KMS-11 (cell line): ENCODE measurements around the gene FRY.

ENCODE experiments used
- H2AFZ ChIP-seq: fragments of 200-600 bp; sonication (generic); 2 replicates; pipeline ENCODE4 v1.6.1; 2016; ENCODE audit warnings: antibody characterized with exemption, mixed run types, low read depth
- H3K27ac ChIP-seq: fragments of 200-600 bp; sonication (generic); 2 replicates; pipeline ENCODE4 v1.6.1; 2016; ENCODE audit warnings: mild to moderate bottlenecking, mixed run types
- H3K27me3 ChIP-seq: fragments of 200-600 bp; sonication (generic); 2 replicates; pipeline ENCODE4 v1.6.1; 2017; ENCODE audit warnings: mild to moderate bottlenecking, low read depth, mixed run types, moderate library complexity; ENCODE audit not compliant: insufficient read depth
- H3K36me3 ChIP-seq: fragments of 200-600 bp; sonication (generic); 2 replicates; pipeline ENCODE4 v1.6.1; 2017; ENCODE audit warnings: mild to moderate bottlenecking, mixed run types; ENCODE audit not compliant: insufficient read depth
- H3K4me1 ChIP-seq: fragments of 200-600 bp; sonication (generic); 2 replicates; pipeline ENCODE4 v1.6.1; 2016; ENCODE audit warnings: mild to moderate bottlenecking, low read depth, mixed run types; ENCODE audit not compliant: poor library complexity, severe bottlenecking
- H3K4me2 ChIP-seq: fragments of 200-600 bp; sonication (generic); 2 replicates; pipeline ENCODE4 v1.7.0; 2016; ENCODE audit warnings: mild to moderate bottlenecking, mixed run types
- H3K4me3 ChIP-seq: fragments of 200-600 bp; sonication (generic); IDR thresholded peaks from 2 replicates; pipeline ENCODE4 v1.6.1; 2017; ENCODE audit warnings: low read depth, low read length, mixed read lengths; ENCODE audit not compliant: insufficient read depth
- H3K79me2 ChIP-seq: fragments of 200-600 bp; sonication (generic); 2 replicates; pipeline ENCODE4 v1.6.1; 2016; ENCODE audit warnings: low read depth, mixed run types; ENCODE audit not compliant: insufficient read depth
- H3K9ac ChIP-seq: fragments of 200-600 bp; sonication (generic); 2 replicates; pipeline ENCODE4 v1.6.1; 2016; ENCODE audit warnings: mild to moderate bottlenecking, mixed run types
- H4K20me1 ChIP-seq: fragments of 200-600 bp; sonication (generic); 2 replicates; pipeline ENCODE4 v1.6.1; 2016; ENCODE audit warnings: mild to moderate bottlenecking, mixed run types; ENCODE audit not compliant: insufficient read depth
- TF ChIP-seq, protein P1 (sequence below): fragments of 200-600 bp; sonication (generic); conservative IDR thresholded peaks from 2 replicates; pipeline ENCODE4 v1.6.1; 2017; ENCODE audit warnings: low read depth, mild to moderate bottlenecking, antibody characterized with exemption, low read length, moderate library complexity, mixed read lengths

Gene FRY

GRCh38 chr13:32175307-32175706, 143.7 kb downstream of the FRY start:
- TF ChIP-seq, protein P1, sequence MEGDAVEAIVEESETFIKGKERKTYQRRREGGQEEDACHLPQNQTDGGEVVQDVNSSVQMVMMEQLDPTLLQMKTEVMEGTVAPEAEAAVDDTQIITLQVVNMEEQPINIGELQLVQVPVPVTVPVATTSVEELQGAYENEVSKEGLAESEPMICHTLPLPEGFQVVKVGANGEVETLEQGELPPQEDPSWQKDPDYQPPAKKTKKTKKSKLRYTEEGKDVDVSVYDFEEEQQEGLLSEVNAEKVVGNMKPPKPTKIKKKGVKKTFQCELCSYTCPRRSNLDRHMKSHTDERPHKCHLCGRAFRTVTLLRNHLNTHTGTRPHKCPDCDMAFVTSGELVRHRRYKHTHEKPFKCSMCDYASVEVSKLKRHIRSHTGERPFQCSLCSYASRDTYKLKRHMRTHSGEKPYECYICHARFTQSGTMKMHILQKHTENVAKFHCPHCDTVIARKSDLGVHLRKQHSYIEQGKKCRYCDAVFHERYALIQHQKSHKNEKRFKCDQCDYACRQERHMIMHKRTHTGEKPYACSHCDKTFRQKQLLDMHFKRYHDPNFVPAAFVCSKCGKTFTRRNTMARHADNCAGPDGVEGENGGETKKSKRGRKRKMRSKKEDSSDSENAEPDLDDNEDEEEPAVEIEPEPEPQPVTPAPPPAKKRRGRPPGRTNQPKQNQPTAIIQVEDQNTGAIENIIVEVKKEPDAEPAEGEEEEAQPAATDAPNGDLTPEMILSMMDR, result no peak
- no peaks in the 10 kb centered on the region for H3K36me3 ChIP-seq

GRCh38 chr13:32175943-32176342, 144.4 kb downstream of the FRY start:
- TF ChIP-seq, protein P1, result no peak
- H2AFZ ChIP-seq, result no peak overlapping the region
- H3K4me3 ChIP-seq, result no peak overlapping the region
- no peaks in the 10 kb centered on the region for H3K4me1 ChIP-seq
- no peak overlapping the region for H3K9ac ChIP-seq
- no peaks in the 10 kb centered on the region for H3K36me3 ChIP-seq
- no peak overlapping the region for H3K4me2 ChIP-seq
- no peaks in the 10 kb centered on the region for H3K79me2 ChIP-seq
- H4K20me1 ChIP-seq, result no peaks in the 10 kb centered on the region
- H3K27ac ChIP-seq, result no peak overlapping the region
- no peaks in the 10 kb centered on the region for H3K27me3 ChIP-seq

More at GRCh38 chr13:32175307-32175706, 143.7 kb downstream of the FRY start:
- Histone ChIP-seq H3K79me2 (no peaks in the 10 kb centered on the region), H3K27me3 (no peaks in the 10 kb centered on the region), H3K9ac (no peak overlapping the region), H3K4me1 (no peaks in the 10 kb centered on the region), H3K4me3 (no peak overlapping the region), H2AFZ (no peak overlapping the region), H3K4me2 (no peak overlapping the region), H3K27ac (no peak overlapping the region), H4K20me1 (no peaks in the 10 kb centered on the region)

DNA sequence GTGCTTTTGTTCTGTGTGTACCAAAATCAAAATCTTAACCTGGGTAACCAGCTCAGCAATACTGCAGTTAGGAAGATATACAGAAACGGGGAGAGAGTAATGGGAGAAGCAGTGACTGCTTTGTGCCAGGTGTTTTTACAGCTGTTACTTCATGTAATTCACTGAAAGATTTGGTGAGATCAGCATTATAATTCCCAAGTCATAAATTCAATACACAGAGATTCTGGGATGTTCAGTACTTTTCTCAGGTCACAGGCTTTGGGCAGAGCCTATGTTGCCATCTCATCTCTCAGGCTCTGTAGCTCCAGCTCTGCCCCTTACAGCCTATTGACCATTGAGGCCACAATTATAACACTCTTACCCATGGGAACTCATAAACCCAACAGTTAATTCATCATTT, 145.1 kb downstream of the FRY start:
- H3K4me1 ChIP-seq, result no peaks in the 10 kb centered on the region
- no peak overlapping the region for H3K27ac ChIP-seq
- no peaks in the 10 kb centered on the region for H3K27me3 ChIP-seq
- H2AFZ ChIP-seq, result no peak overlapping the region
- no peaks in the 10 kb centered on the region for H3K79me2 ChIP-seq
- TF ChIP-seq, protein P1, result no peak
- no peak overlapping the region for H3K9ac ChIP-seq
- H3K4me2 ChIP-seq, result no peak overlapping the region
- H3K36me3 ChIP-seq, result no peaks in the 10 kb centered on the region
- H3K4me3 ChIP-seq, result no peak overlapping the region
- H4K20me1 ChIP-seq, result no peaks in the 10 kb centered on the region

DNA sequence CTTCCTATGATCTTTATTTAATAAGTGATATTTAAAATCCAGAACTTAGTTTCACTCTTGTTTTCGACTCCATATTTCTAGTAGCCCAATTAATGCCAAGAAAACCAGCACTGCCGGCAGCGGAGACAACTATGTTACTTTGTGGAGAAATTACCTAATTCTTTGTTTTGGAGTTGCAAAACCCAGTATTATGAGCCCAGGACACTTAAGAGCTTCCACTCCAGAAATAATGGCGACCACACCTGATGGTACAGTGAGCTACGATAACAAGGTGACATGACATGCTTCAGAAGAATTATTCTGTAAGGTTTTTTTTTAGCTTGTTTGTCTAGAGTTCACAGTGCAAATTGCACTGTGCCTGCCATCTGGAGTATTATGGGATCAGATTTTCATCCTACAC, 147.2 kb downstream of the FRY start:
- Histone ChIP-seq H2AFZ (no peak overlapping the region), H4K20me1 (no peaks in the 10 kb centered on the region), H3K4me2 (no peak overlapping the region), H3K36me3 (no peaks in the 10 kb centered on the region), H3K27ac (no peak overlapping the region), H3K27me3 (no peaks in the 10 kb centered on the region), H3K9ac (no peak overlapping the region), H3K4me3 (no peak overlapping the region), H3K79me2 (no peaks in the 10 kb centered on the region), H3K4me1 (no peaks in the 10 kb centered on the region)
- TF ChIP-seq, protein P1, result no peak

GRCh38 chr13:32179708-32180107, 148.1 kb downstream of the FRY start:
- no peaks in the 10 kb centered on the region for H4K20me1 ChIP-seq
- H3K9ac ChIP-seq, result no peak overlapping the region
- no peak overlapping the region for H2AFZ ChIP-seq
- H3K27ac ChIP-seq, result no peak overlapping the region
- no peak overlapping the region for H3K4me2 ChIP-seq
- H3K4me3 ChIP-seq, result no peak overlapping the region
- H3K27me3 ChIP-seq, result no peaks in the 10 kb centered on the region
- no peaks in the 10 kb centered on the region for H3K4me1 ChIP-seq
- H3K36me3 ChIP-seq, result no peaks in the 10 kb centered on the region
- no peaks in the 10 kb centered on the region for H3K79me2 ChIP-seq
- TF ChIP-seq, protein P1, result no peak
